ENCODE data around the gene SIRPG. TPM values are rescaled to one million over a fixed set of nuclear protein-coding genes. Genes with fewer than 3 reads are reported as not detected.

The SIRPG gene
- polyA plus RNA-seq, 1 of the 3 experiments (the other 2 are of a cell fraction): not detected

GRCh38 chr20:1618479-1618878 is 39.1 kb downstream of the SIRPG start:
- Histone ChIP-seq H3K4me3 (ENCODE audit: low read depth in 2 of 2, low read length in 1 of 2) (no peak overlapping the region), H3K36me3 (replicated peaks in 1 of 2; ENCODE audit: control insufficient read depth in 1 of 2, insufficient read depth in 2 of 2, low read length in 1 of 2) (no peaks in the 10 kb centered on the region), H3K27ac (ENCODE audit: low read depth in 2 of 2, low read length in 1 of 2) (no peak overlapping the region), H3K4me1 (ENCODE audit: control insufficient read depth in 1 of 2, insufficient read depth in 2 of 2, low read depth in 1 of 2, low read length in 1 of 2) (peaks cover 0 to 3% of the 10 kb centered on the region in 2 experiments; a peak in 1 of 4 replicates), H3K27me3 (ENCODE audit: insufficient read depth) (no peaks in the 10 kb centered on the region), H2AFZ (ENCODE audit: low read depth) (no peak overlapping the region), H3K4me2 (no peak overlapping the region), H3K79me2 (ENCODE audit: insufficient read depth) (no peaks in the 10 kb centered on the region), H3F3A (replicated peaks; ENCODE audit: insufficient read depth) (peaks cover 4% of the 10 kb centered on the region), H4K20me1 (ENCODE audit: insufficient read depth) (no peaks in the 10 kb centered on the region), H3K9me2 (no peaks in the 10 kb centered on the region), H3K9ac (no peak overlapping the region), H3K9me3 (no peaks in the 10 kb centered on the region)
- ChIA-PET CTCF (no interaction called here), POLR2A (no interaction called here)
- TF ChIP-seq CTCF (IDR thresholded peaks at IDR 0.05) (no peak), GATA2 (CRISPR knock-in tag; IDR thresholded peaks at IDR 0.05) (no peak), FOXM1 (IDR thresholded peaks at IDR 0.05; ENCODE audit: low read depth) (no peak), NFIC (IDR thresholded peaks at IDR 0.05; ENCODE audit: borderline replicate concordance) (no peak), REST (IDR thresholded peaks at IDR 0.05; ENCODE audit: low read depth, low read length) (no peak), FOXJ3 (CRISPR knock-in tag; IDR thresholded peaks at IDR 0.05) (no peak), POLR2AphosphoS5 (IDR thresholded peaks at IDR 0.05; ENCODE audit: low read depth, low read length) (no peak), RFX5 (IDR thresholded peaks at IDR 0.05; ENCODE audit: low read length) (no peak), ELF1 (IDR thresholded peaks at IDR 0.05) (no peak), RAD21 (IDR thresholded peaks at IDR 0.05; ENCODE audit: low read length) (no peak), RCOR1 (IDR thresholded peaks at IDR 0.05; ENCODE audit: low read length) (no peak), TEAD4 (IDR thresholded peaks at IDR 0.05; ENCODE audit: borderline replicate concordance, insufficient read depth) (no peak), MEF2A (IDR thresholded peaks at IDR 0.05; ENCODE audit: borderline replicate concordance, low read depth) (no peak), FOSL2 (IDR thresholded peaks at IDR 0.05; ENCODE audit: borderline replicate concordance, low read depth) (no peak), TAF1 (IDR thresholded peaks at IDR 0.05; ENCODE audit: borderline replicate concordance, low read depth, low read length) (no peak), SIN3A (IDR thresholded peaks at IDR 0.05; ENCODE audit: borderline replicate concordance, low read depth, low read length) (no peak), USF2 (IDR thresholded peaks at IDR 0.05; ENCODE audit: borderline replicate concordance, low read depth, low read length) (no peak)
- DNase-seq: no peak
